ENCODE data around the gene NTSR1. TPM values are rescaled to one million over a fixed set of nuclear protein-coding genes. Genes with fewer than 3 reads are reported as not detected.

NTSR1 gene
- total and polyA plus RNA-seq, 9 donors, result 0.05 to 0.23 (median 0.08) TPM; not detected in 5

DNA sequence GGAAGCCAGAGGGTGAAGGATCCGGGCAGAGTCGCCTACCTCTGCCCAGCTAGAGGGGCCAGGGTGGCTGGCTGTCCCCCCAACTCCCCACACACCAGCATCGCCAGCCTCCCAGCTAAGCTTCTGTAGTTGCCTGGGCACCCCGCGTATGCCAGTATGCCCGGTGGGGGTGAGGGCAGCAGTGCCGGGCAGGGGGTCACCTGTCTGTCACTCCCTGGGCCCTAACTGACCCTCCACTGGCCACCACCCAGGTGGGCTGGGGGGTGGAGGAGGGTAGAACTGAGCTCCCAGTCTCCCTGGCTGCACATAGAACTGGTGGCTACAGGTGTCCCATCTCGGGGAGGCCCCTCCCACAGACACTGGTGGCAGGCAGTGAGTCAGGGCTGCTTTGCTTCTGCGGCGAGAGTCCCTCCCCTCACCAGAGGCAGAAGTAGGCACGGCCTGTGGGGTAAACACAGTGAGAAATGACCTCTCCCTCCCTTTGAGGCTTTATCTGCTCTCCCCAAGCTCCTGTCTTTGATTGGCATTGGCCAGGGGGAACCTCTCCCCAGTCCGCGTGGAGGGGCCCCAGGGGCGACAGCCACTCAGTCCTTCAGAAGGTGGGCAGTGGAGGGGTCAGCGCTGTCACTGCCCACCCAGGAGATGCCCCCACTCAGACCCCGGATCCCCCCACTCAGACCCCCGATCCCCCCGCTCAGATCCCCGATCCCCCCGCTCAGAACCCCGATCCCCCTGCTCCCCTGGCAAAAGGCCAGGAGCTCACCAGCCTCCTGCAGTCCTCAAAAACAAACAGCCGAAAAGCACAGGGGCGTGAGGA lies 2.5 kb downstream of the NTSR1 start:
- Histone ChIP-seq H3K27me3 (peaks cover 5% of the 10 kb centered on the region), H3K4me3 (no peak overlapping the region), H3K27ac (no peak overlapping the region), H3K36me3 (no peaks in the 10 kb centered on the region), H3K4me1 (ENCODE audit: insufficient read depth) (no peaks in the 10 kb centered on the region), H3K9me3 (no peaks in the 10 kb centered on the region)
- DNase-seq, result no peak
- no peak for TF ChIP-seq POLR2A (IDR thresholded peaks at IDR 0.05)
- no peak for TF ChIP-seq EP300 (IDR thresholded peaks at IDR 0.05)
- TF ChIP-seq, protein P1, sequence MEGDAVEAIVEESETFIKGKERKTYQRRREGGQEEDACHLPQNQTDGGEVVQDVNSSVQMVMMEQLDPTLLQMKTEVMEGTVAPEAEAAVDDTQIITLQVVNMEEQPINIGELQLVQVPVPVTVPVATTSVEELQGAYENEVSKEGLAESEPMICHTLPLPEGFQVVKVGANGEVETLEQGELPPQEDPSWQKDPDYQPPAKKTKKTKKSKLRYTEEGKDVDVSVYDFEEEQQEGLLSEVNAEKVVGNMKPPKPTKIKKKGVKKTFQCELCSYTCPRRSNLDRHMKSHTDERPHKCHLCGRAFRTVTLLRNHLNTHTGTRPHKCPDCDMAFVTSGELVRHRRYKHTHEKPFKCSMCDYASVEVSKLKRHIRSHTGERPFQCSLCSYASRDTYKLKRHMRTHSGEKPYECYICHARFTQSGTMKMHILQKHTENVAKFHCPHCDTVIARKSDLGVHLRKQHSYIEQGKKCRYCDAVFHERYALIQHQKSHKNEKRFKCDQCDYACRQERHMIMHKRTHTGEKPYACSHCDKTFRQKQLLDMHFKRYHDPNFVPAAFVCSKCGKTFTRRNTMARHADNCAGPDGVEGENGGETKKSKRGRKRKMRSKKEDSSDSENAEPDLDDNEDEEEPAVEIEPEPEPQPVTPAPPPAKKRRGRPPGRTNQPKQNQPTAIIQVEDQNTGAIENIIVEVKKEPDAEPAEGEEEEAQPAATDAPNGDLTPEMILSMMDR (IDR thresholded peaks at IDR 0.05), result no peak
- WGBS, 3 donors, result 31 to 45% (median 44%) methylated on average over 15 to 23 of the region's 23 CpGs
- intact Hi-C loops (cut with DNase I), result no loop called here

DNA sequence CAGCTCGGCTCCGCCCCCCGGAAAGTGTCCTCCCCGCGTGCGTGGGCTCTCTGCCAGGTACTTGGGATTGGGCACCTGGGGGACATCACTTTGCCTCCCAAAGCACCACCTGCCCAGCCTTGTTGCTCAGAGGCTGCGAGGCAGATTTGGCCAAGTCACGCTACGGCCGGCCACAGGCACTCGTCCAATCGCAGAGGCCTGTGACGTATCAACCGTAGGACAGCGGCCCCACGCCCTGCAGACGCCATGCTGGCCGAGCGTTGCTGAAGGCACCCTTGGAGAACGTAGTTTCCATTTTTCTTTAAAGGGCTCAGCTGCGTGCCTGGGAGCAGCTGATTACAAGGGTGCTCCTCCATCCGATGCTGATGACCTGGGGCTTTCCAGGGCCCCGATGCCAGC lies 3.1 kb downstream of the NTSR1 start:
- TF ChIP-seq POLR2A (IDR thresholded peaks at IDR 0.05) (no peak), EP300 (IDR thresholded peaks at IDR 0.05) (no peak)
- TF ChIP-seq, protein P1 (IDR thresholded peaks at IDR 0.05), result no peak
- Histone ChIP-seq H3K27ac (no peak overlapping the region), H3K4me3 (no peak overlapping the region), H3K27me3 (peaks cover 5% of the 10 kb centered on the region), H3K4me1 (ENCODE audit: insufficient read depth) (no peaks in the 10 kb centered on the region), H3K9me3 (no peaks in the 10 kb centered on the region), H3K36me3 (no peaks in the 10 kb centered on the region)
- 13 to 30% (median 16%) methylated on average over 17 to 23 of the region's 23 CpGs for WGBS, 3 donors
- intact Hi-C loops (cut with DNase I), result no loop called here
- DNase-seq, result peak in 2 of 5 donors; percentile 35 to 49

DNA sequence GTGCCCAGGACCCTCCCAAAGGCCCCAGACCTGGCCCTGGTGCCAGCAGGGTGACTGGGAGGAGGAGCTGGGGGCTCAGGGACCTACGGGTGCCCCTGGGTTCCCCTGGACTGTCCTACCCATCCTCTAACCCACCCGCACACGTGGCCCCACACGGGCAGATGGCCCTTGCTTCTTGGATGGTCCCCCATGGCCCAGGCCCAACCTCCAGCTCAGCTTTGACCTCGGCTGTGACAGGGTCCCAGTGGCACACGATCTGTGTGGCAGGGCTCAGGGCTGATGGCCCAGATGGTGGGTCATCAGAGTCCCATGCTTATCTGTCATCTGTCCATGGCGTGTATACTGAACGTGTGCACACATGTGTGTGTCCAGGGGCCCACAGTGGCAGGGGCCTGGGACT lies 4.0 kb downstream of the NTSR1 start:
- peaks cover 5% of the 10 kb centered on the region for H3K27me3 ChIP-seq
- no peak overlapping the region for H3K4me3 ChIP-seq
- TF ChIP-seq, protein P1 (IDR thresholded peaks at IDR 0.05), result no peak
- TF ChIP-seq POLR2A (IDR thresholded peaks at IDR 0.05) (no peak), EP300 (IDR thresholded peaks at IDR 0.05) (no peak)

DNA sequence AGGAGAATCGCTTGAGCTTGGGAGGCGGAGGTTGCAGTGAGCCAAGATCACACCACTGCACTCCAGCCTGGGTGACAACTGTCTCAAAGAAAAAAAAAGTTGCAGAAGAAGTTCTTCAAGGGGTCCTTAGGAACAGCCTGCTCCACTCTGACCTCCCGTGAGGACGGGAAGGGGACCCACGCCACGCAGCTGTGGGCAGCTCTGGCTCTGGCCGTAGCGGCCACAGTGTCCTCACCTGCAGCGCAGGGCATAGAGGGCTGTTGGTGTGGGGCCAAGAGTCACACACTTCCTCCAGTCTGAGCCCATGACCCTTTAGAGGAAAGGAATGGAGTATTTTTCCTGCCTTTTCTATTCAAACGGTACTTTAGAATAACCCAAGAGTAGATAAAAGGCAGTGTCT lies 5.4 kb downstream of the NTSR1 start:
- intact Hi-C loops (cut with DNase I), result no loop called here
- TF ChIP-seq EP300 (IDR thresholded peaks at IDR 0.05), result no peak
- TF ChIP-seq, protein P1 (IDR thresholded peaks at IDR 0.05), result no peak
- TF ChIP-seq POLR2A (IDR thresholded peaks at IDR 0.05), result no peak
- Histone ChIP-seq H3K4me3 (no peak overlapping the region), H3K4me1 (ENCODE audit: insufficient read depth) (no peaks in the 10 kb centered on the region), H3K36me3 (no peaks in the 10 kb centered on the region), H3K27ac (no peak overlapping the region), H3K27me3 (peaks cover 5% of the 10 kb centered on the region), H3K9me3 (no peaks in the 10 kb centered on the region)
- no peak for DNase-seq
- WGBS, 3 donors, result 90 to 91% (median 91%) methylated on average over 10 of the region's 10 CpGs

More for the DNA sequence above, 4.0 kb downstream of the NTSR1 start:
- DNase-seq, result no peak
- no peaks in the 10 kb centered on the region for H3K9me3 ChIP-seq
- intact Hi-C loops (cut with DNase I), result no loop called here
- no peaks in the 10 kb centered on the region for H3K36me3 ChIP-seq
- WGBS, 3 donors, result 82 to 89% (median 86%) methylated on average over 8 of the region's 8 CpGs
- H3K4me1 ChIP-seq (ENCODE audit: insufficient read depth), result no peaks in the 10 kb centered on the region
- H3K27ac ChIP-seq, result no peak overlapping the region

All from ovary (tissue), 9 donors.